ENCODE data around the gene ASIC4. TPM values are rescaled to one million over a fixed set of nuclear protein-coding genes. Genes with fewer than 3 reads are reported as not detected.

The ASIC4 gene
- total RNA-seq, 3 donors from 2014 or later (not counting 1 experiment from before 2014, with no cell fraction given): 0.12 to 0.20 TPM; not detected in 1

DNA sequence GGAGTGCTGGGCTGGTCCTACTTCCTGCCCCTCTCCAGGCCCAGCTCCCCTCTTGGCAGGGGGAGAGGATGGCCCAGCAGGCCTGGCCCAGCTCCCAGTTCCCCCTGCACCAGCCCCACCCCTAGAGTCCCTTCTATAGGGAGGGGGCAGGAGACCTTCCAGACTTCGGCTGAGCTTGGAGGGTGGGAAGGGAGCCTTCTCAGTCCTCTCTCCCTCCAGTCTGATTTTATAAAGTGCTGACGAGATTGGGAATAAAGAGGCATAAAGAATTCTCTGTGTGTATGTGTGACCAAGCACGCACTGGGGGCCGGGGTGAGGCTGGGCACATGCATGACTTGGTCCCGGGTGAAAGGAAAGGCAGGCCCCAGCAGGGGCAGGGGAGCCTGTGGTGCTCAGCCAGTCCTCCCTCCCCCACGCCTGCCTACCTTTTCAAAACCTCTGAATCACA lies 24.2 kb downstream of the ASIC4 start:
- Mint-ChIP-seq H3K9me3 (no peaks in the 10 kb centered on the region), H3K4me3 (no peak overlapping the region), H3K4me1 (peaks cover 19 to 24% of the 10 kb centered on the region in 2 donors), H3K36me3 (no peaks in the 10 kb centered on the region), H3K27ac (no peak overlapping the region), H3K27me3 (ENCODE audit: low read depth in 2 of 2) (peaks cover 0 to 4% of the 10 kb centered on the region in 2 donors)
- H3K4me3 ChIP-seq (ENCODE audit: low read length): no peak overlapping the region
- H3K27ac ChIP-seq (ENCODE audit: low read length): no peak overlapping the region
- TF ChIP-seq, protein P1, sequence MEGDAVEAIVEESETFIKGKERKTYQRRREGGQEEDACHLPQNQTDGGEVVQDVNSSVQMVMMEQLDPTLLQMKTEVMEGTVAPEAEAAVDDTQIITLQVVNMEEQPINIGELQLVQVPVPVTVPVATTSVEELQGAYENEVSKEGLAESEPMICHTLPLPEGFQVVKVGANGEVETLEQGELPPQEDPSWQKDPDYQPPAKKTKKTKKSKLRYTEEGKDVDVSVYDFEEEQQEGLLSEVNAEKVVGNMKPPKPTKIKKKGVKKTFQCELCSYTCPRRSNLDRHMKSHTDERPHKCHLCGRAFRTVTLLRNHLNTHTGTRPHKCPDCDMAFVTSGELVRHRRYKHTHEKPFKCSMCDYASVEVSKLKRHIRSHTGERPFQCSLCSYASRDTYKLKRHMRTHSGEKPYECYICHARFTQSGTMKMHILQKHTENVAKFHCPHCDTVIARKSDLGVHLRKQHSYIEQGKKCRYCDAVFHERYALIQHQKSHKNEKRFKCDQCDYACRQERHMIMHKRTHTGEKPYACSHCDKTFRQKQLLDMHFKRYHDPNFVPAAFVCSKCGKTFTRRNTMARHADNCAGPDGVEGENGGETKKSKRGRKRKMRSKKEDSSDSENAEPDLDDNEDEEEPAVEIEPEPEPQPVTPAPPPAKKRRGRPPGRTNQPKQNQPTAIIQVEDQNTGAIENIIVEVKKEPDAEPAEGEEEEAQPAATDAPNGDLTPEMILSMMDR (IDR thresholded peaks at IDR 0.05): no peak
- DNase-seq (no peak), ATAC-seq (no peak)
- H3K36me3 ChIP-seq (ENCODE audit: control insufficient read depth, insufficient read depth, low read length): no peaks in the 10 kb centered on the region
- H3K27me3 ChIP-seq (ENCODE audit: control insufficient read depth, insufficient read depth, low read length): no peaks in the 10 kb centered on the region
- peaks cover 22% of the 10 kb centered on the region for H3K4me1 ChIP-seq (ENCODE audit: control insufficient read depth, insufficient read depth, low read length)
- 87% methylated on average over 5 of the region's 6 CpGs for WGBS (ENCODE audit: insufficient coverage)
- no peaks in the 10 kb centered on the region for H3K9me3 ChIP-seq (ENCODE audit: control insufficient read depth, insufficient read depth, low read length)
- intact Hi-C loops (cut with micrococcal nuclease): no loop called here

DNA sequence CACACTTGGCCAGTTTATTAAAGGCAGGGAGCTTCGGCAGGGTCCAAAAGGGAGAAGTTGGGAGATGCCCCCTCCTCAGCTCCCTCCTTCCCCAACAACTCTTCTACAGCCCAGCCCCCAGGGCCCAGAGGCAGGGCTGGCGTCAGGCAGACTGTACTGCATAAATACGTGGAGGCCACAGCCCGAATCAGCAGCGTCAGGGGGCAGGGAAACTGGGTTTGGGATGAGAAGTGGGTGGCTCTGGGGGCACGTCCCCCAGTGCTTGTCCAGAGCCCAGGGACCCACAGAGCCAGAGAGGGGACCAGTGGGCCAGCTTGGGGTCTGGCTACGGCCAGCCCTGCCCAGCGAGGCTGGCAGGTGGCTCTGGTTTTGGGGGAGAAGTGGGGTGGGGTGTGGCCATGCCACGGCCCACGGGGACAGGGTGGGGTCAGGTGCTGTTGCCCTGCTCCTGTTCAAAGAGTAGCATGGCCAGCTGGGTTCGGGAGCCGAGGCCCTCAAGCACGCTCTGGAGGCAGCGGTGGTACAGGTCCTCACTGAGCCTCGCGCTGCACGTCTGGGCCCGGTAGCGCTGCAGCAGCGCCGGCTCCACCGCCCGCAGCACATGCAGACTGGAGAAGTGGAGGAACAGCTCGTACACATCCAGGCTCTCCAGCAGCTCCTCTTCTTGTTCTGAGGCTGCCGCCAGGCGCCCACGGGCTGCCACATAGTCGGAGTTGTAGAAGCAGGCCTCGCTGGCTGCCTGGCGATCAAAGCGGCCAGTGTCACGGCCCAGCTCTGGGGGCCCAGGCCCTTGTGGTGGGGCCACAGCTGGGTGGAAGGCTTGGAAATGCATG lies 24.9 kb downstream of the ASIC4 start:
- H3K4me3 ChIP-seq (ENCODE audit: low read length): no peak overlapping the region
- TF ChIP-seq, protein P1 (IDR thresholded peaks at IDR 0.05): no peak
- no peaks in the 10 kb centered on the region for H3K9me3 ChIP-seq (ENCODE audit: control insufficient read depth, insufficient read depth, low read length)
- no peak for DNase-seq
- no peaks in the 10 kb centered on the region for H3K27me3 ChIP-seq (ENCODE audit: control insufficient read depth, insufficient read depth, low read length)
- peaks cover 24% of the 10 kb centered on the region for H3K4me1 ChIP-seq (ENCODE audit: control insufficient read depth, insufficient read depth, low read length)
- H3K4me1 Mint-ChIP-seq: peaks cover 21 to 25% of the 10 kb centered on the region in 2 donors
- H3K27ac Mint-ChIP-seq: no peak overlapping the region
- no peak for ATAC-seq
- H3K36me3 ChIP-seq (ENCODE audit: control insufficient read depth, insufficient read depth, low read length): no peaks in the 10 kb centered on the region
- H3K27ac ChIP-seq (ENCODE audit: low read length): no peak overlapping the region
- H3K27me3 Mint-ChIP-seq (ENCODE audit: low read depth in 2 of 2): peaks cover 0 to 4% of the 10 kb centered on the region in 2 donors
- 94% methylated on average over 32 of the region's 32 CpGs for WGBS (ENCODE audit: insufficient coverage)
- no peaks in the 10 kb centered on the region for H3K9me3 Mint-ChIP-seq
- intact Hi-C loops (cut with micrococcal nuclease): no loop called here
- no peak overlapping the region for H3K4me3 Mint-ChIP-seq
- H3K36me3 Mint-ChIP-seq: no peaks in the 10 kb centered on the region

DNA sequence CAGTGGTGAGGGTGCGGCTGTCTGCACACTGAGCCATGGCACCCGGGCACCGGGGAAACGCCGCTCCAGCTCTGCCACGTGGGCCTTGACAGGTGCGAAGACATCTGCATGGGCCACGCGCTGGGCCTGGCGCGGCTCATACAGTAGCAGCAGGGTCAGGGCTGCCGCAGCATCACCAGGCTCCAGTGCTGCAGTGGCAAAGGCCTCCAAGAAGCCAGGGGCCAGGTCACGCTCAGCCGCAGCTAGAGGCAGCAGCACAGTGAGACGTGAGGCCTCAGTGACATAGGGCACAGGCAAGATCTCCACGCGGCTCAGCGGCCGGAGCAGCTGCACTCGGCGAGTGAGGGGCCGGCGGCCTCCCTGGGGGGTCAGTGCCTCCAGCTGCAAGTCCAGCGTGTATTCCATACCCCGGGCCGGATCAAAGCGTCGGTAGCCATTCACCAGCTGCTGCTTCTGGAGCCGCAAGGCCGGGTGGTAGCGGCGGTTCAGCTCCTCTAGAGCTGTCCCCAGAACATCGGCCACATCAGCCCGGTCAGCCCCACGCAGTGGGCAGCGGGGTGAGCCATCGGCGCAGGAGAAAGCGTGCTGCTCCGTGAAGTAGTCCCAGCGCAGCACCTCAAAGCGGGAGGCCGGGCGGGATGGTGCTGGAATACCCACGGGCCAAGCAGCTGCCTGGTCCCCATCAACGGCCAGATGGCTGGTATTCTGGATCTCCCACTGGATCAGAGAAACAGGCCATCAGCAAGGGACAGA lies 25.8 kb downstream of the ASIC4 start:
- WGBS (ENCODE audit: insufficient coverage): 93% methylated on average over 46 of the region's 46 CpGs
- H3K9me3 Mint-ChIP-seq: no peaks in the 10 kb centered on the region

More for the DNA sequence above, 25.8 kb downstream of the ASIC4 start:
- H3K4me3 Mint-ChIP-seq: peak overlapping the region; percentile 25
- Histone ChIP-seq H3K36me3 (ENCODE audit: control insufficient read depth, insufficient read depth, low read length) (no peaks in the 10 kb centered on the region), H3K4me1 (ENCODE audit: control insufficient read depth, insufficient read depth, low read length) (peaks cover 29% of the 10 kb centered on the region), H3K27ac (ENCODE audit: low read length) (no peak overlapping the region), H3K4me3 (ENCODE audit: low read length) (no peak overlapping the region), H3K27me3 (ENCODE audit: control insufficient read depth, insufficient read depth, low read length) (no peaks in the 10 kb centered on the region), H3K9me3 (ENCODE audit: control insufficient read depth, insufficient read depth, low read length) (no peaks in the 10 kb centered on the region)
- no peak for DNase-seq
- H3K4me1 Mint-ChIP-seq: peaks cover 30 to 34% of the 10 kb centered on the region in 2 donors
- H3K36me3 Mint-ChIP-seq: no peaks in the 10 kb centered on the region
- intact Hi-C loops (cut with micrococcal nuclease): no loop called here
- H3K27ac Mint-ChIP-seq: no peak overlapping the region
- no peak for ATAC-seq
- TF ChIP-seq, protein P1 (IDR thresholded peaks at IDR 0.05): no peak
- H3K27me3 Mint-ChIP-seq (ENCODE audit: low read depth in 2 of 2): peaks cover 4 to 9% of the 10 kb centered on the region in 2 donors
